Heart right ventricle (tissue), 16 donors: ENCODE data around the gene USP30. TPM values are rescaled to one million over a fixed set of nuclear protein-coding genes. Genes with fewer than 3 reads are reported as not detected.

Experiments
- ATAC-seq, 8 donors: fragments of 200-7000 bp; cut with Tn5 transposase; one replicate each; pipeline ENCODE4 v1.9.1; 2020; ENCODE audit warnings: mild to moderate bottlenecking in 8 of 8, moderate library complexity in 8 of 8, moderate number of reproducible peaks in 1 of 8
- DNase-seq, 2 donors: peaks; one replicate each; pipeline ENCODE4 v3.0.0-alpha.2; 2020
- H3K27ac ChIP-seq, 10 donors: fragments of 200-600 bp; sonication (generic) in 2 of 10; one replicate each; pipeline versions ENCODE4 v1.5.0 to v1.8.0; 2020 to 2022; ENCODE audit warnings: mild to moderate bottlenecking in 3 of 10
- H3K27me3 ChIP-seq, 7 donors: fragments of 200-600 bp; one replicate each; pipeline ENCODE4 v1.8.0; 2021 to 2022; ENCODE audit warnings: mild to moderate bottlenecking in 2 of 7
- H3K36me3 ChIP-seq, 9 donors: fragments of 200-600 bp; sonication (generic) in 1 of 9; one replicate each; pipeline versions ENCODE4 v1.5.0 to v1.8.0; 2020 to 2022; ENCODE audit warnings: mild to moderate bottlenecking in 2 of 9
- H3K4me1 ChIP-seq, 9 donors: fragments of 200-600 bp; sonication (generic) in 1 of 9; one replicate each; pipeline versions ENCODE4 v1.5.0 to v1.8.0; 2020 to 2022; ENCODE audit warnings: mild to moderate bottlenecking in 4 of 9
- H3K4me3 ChIP-seq, 10 donors: fragments of 200-600 bp; sonication (generic) in 2 of 10; one replicate each; pipeline versions ENCODE4 v1.5.0 to v1.8.0; 2020 to 2022; ENCODE audit warnings: mild to moderate bottlenecking in 7 of 10, moderate library complexity in 2 of 10
- H3K9me3 ChIP-seq, 11 donors: fragments of 200-600 bp in 10 of 11; sonication (generic) in 2 of 11; one replicate each; pipeline versions ENCODE4 v1.5.0 to v1.8.0; 2013 to 2022; ENCODE audit warnings: mild to moderate bottlenecking in 2 of 11, control low read depth in 1 of 11, moderate library complexity in 1 of 11
- WGBS, 2 donors: extraction: QIAGEN DNeasy Blood & Tissue Kit; methylation state at CpG; one replicate each; pipeline ENCODE4 v1.1.7; 2013; ENCODE audit warnings: inconsistent platforms in 1 of 2; 5-methylcytosine and 5-hydroxymethylcytosine counted together
- intact Hi-C, 10 donors: fragments of 100-400 bp; cut with DNase I; formaldehyde crosslinking; loops; one replicate each; pipeline versions ENCODE4 v1.11.1 to v1.14.2; 2022
- polyA plus RNA-seq, 2 donors: library from polyadenylated mRNA; stranded (reverse); fragments of 200-250 nt; gene quantifications; one replicate each; pipeline ENCODE4 v1.2.3, GENCODE V29; 2013
- total RNA-seq, 10 donors: library from RNA; stranded (reverse); fragmentation: NEBNext Ultra II Directional in 3 of 10; extraction: Animal tissue kit (Norgen Biotek cat#: 25700) in 3 of 10; gene quantifications; one replicate each; pipeline versions ENCODE4 v1.2.1 to v1.2.4, GENCODE V29; 2021 to 2023
- TF ChIP-seq, protein P1 (sequence below), 9 donors: fragments of 200-600 bp; sonication (generic) in 2 of 9; IDR thresholded peaks; one replicate each; pipeline versions ENCODE4 v1.5.0 to v1.8.0; 2021 to 2022; ENCODE audit warnings: antibody characterized with exemption in 9 of 9, mild to moderate bottlenecking in 5 of 9, moderate library complexity in 1 of 9
- donor health status: Arrhythmogenic right ventricular cardiomyopathy.
- donor health status: ischemic (EF 13 %, LVEDD 7.1; RV severe dilation, severe dysfunction).
- donor health status: healthy with polysubstance abuse.
- donor health status: DM: no; HTN: yes; CAD: no.
- donor health status: DM: no; HTN: no; CAD: no.
- donor health status: ischemic (EF 25% LVEDD 6.9; RV normal size, moderate dysfunction).
- donor health status: ischemic (EF 25% LVEDD 5.7; RV mildly dilated, moderate dysfunction).
- donor health status: healthy.
- donor health status: DM: yes; HTN: yes; CAD: no.
- donor health status: Ischemic cardiomyopathy.
- donor health status: ischemic (EF 35%, LVEDD 5.7; RV mildly dilated, moderate dysfunction).
- donor health status: nonischemic (EF 11% LVEDD 7.7; RV severe dilation, severe dysfunction).
- donor health status: DM: yes; HTN: yes; CAD: no.
- donor health status: PGD.
- donor health status: ischemic (EF 29% LVEDD 5.4; RV normal size, mild dysfunction).
- donor health status: nonischemic (EF 23%, LVEDD 6.1; RV moderate dilation, normal function).

Gene USP30
- total and polyA plus RNA-seq, 12 donors = 4.8 to 22.2 (median 12.7) TPM

DNA sequence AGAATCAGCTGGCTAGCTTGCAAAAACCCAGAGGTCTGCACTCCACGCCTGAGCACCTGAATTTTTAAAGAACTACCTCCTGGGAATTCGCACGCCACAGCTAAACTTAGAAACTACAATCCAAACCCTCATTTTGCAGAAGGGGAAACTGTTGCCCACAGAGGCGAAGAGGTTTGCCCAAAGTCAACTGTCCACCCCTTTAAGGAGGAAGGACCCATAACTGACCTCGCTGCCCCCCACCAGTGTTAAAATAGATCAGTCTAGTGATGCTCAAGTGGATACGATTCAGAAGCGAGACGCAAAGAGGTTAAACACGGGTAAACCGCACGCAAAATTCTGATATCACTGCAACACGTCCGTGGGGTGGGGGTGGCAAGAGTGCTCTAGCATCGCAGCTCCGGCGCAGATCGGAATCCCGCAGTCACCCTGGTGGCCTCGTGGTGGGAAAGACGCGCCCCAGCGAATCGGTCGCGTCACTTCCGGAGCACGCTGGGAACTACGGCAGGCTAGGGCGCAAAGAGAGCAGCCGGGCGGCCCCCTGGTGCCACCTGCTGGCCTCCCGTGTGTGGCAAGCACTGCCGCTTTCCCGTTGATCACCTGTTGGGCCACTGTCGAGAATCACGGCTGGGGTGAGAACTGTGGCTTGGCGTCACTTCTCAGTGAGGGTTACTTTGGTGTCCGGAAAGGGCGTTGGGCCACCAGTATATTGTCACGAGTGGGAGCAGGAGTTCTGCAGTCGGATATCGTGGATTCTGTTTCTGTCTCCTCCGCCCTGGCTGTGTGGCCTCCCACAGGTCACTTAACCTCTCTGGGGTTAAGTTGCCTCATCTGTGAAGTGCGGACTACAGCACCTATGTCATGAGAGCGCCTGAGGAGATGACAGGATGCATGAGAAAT lies 40.9 kb downstream of the USP30 start, which contains the start of gene ALKBH2:
ALKBH2 (minus strand) TSS at position 451 of the 897 bp plus-strand sequence. CDS start 686 bp downstream, outside the sequence.
- intact Hi-C loops = loop anchor here in 8 of 10 donors (1.0 to 10.0 kb wide), 11 partner anchors 138 to 531 kb away; partner anchors contain the start of genes ISCU (in 7 of the 8), SART3 (in 5 of the 8) and DAO (in 2 of the 8)
- 5 to 7% methylated on average over 45 of the region's 45 CpGs for WGBS, 2 donors

GRCh38 chr12:109097140-109097434 lies 44.7 kb downstream of the USP30 start:
- H3K4me1 ChIP-seq = peaks cover 18 to 46% (median 32%) of the 10 kb centered on the region in 9 donors
- intact Hi-C loops = loop anchor here in 3 of 10 donors (10.0 kb wide), 6 partner anchors 142 to 532 kb away; partner anchors contain the start of genes DAO (in 2 of the 3), ISCU (in 1 of the 3) and SART3 (in 1 of the 3)

More for the DNA sequence above, 40.9 kb downstream of the USP30 start, which contains the start of gene ALKBH2:
- Histone ChIP-seq H3K36me3 (peaks cover 0 to 38% (median 5%) of the 10 kb centered on the region in 9 donors), H3K4me1 (peaks cover 7 to 35% (median 23%) of the 10 kb centered on the region in 9 donors), H3K4me3 (peak within 1 kb of the TSS; percentile 29 to 66 (median 60)), H3K27me3 (no peaks in the 10 kb centered on the region), H3K9me3 (no peaks in the 10 kb centered on the region), H3K27ac (peak within 1 kb of the TSS in 9 of 10 donors; percentile 28 to 78 (median 64))
- ATAC-seq (peak; percentile 70 to 84 (median 76)), DNase-seq (peak; percentile 93 to 94)
- TF ChIP-seq, protein P1, sequence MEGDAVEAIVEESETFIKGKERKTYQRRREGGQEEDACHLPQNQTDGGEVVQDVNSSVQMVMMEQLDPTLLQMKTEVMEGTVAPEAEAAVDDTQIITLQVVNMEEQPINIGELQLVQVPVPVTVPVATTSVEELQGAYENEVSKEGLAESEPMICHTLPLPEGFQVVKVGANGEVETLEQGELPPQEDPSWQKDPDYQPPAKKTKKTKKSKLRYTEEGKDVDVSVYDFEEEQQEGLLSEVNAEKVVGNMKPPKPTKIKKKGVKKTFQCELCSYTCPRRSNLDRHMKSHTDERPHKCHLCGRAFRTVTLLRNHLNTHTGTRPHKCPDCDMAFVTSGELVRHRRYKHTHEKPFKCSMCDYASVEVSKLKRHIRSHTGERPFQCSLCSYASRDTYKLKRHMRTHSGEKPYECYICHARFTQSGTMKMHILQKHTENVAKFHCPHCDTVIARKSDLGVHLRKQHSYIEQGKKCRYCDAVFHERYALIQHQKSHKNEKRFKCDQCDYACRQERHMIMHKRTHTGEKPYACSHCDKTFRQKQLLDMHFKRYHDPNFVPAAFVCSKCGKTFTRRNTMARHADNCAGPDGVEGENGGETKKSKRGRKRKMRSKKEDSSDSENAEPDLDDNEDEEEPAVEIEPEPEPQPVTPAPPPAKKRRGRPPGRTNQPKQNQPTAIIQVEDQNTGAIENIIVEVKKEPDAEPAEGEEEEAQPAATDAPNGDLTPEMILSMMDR (IDR thresholded peaks at IDR 0.05) = peak; percentile 98 to 100 (median 99)

DNA sequence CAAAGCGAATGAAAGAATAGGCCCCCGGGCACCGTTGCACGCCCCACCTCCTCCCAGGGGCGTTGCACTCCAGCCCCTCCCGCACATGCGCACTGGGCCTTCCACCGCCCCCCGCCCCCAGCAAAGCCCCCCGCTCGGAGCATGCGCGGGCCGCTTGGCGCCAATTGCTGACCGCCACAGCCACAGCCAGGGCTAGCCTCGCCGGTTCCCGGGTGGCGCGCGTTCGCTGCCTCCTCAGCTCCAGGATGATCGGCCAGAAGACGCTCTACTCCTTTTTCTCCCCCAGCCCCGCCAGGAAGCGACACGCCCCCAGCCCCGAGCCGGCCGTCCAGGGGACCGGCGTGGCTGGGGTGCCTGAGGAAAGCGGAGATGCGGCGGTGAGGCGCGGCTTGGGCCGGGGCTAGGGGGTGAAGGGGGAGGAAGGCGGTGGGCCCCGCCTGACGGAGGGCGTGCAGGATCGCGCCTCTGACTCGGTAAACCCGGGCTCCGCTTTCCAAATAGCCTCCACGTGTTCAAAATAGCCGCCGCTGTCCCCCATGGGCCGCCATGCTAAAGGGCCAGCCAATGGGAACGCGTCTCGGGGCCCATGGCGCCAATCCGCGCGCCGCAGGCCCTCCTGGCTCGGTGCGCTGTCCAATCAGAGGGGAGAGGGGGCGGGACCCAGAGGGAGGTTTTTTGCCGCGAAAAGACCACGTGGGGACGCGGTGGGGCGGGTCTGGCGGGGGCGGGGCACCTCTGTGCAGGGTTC lies 45.2 kb downstream of the USP30 start, which contains the start of gene UNG:
UNG (plus strand) TSS at position 163 of the 748 bp plus-strand sequence; CDS start at position 246, 83 bp downstream.
- no peaks in the 10 kb centered on the region for H3K9me3 ChIP-seq
- DNase-seq (peak; percentile 98), ATAC-seq (peak; percentile 95 to 98 (median 97))
- intact Hi-C loops = loop anchor here in 3 of 10 donors (10.0 kb wide), 6 partner anchors 143 to 533 kb away; partner anchors contain the start of genes DAO (in 2 of the 3), ISCU (in 1 of the 3) and SART3 (in 1 of the 3)
- no peaks in the 10 kb centered on the region for H3K27me3 ChIP-seq
- peak within 1 kb of the TSS; percentile 62 to 91 (median 79) for H3K4me3 ChIP-seq
- 1% methylated on average over 68 to 71 of the region's 71 CpGs for WGBS, 2 donors
- peaks cover 17 to 41% (median 28%) of the 10 kb centered on the region in 9 donors for H3K4me1 ChIP-seq
- TF ChIP-seq, protein P1 (IDR thresholded peaks at IDR 0.05) = no peak
- peaks cover 0 to 31% (median 13%) of the 10 kb centered on the region in 9 donors for H3K36me3 ChIP-seq
- H3K27ac ChIP-seq = peak within 1 kb of the TSS; percentile 66 to 94 (median 88)

More at GRCh38 chr12:109097140-109097434, 44.7 kb downstream of the USP30 start:
- H3K36me3 ChIP-seq = peaks cover 0 to 25% (median 8%) of the 10 kb centered on the region in 9 donors
- 38 to 44% methylated on average over 11 of the region's 11 CpGs for WGBS, 2 donors
- H3K27me3 ChIP-seq = no peaks in the 10 kb centered on the region
- TF ChIP-seq, protein P1 (IDR thresholded peaks at IDR 0.05) = no peak
- no peaks in the 10 kb centered on the region for H3K9me3 ChIP-seq
- no peak overlapping the region for H3K27ac ChIP-seq
- peak overlapping the region in 4 of 10 donors; percentile 73 to 91 (median 88) for H3K4me3 ChIP-seq
- no peak for ATAC-seq
- no peak for DNase-seq
